DND-41 (cell line): ENCODE data around the gene C1orf167.
A peak's percentile ranks its signal among the peaks of the same experiment; 100 is the strongest.

Experiments
- ATAC-seq: fragments of 200-7000 bp; cut with Tn5 transposase; 3 replicates; pipeline ENCODE4 v1.9.1; 2021; ENCODE audit warnings: low read depth; ENCODE audit not compliant: insufficient read depth
- DNase-seq: peaks from one replicate; pipeline ENCODE4 v3.0.0-alpha.2; 2020
- H2AFZ ChIP-seq: 2 replicates; pipeline ENCODE4 v1.6.0; 2012; ENCODE audit warnings: low read depth, low read length
- H3K27ac ChIP-seq: 2 replicates; pipeline ENCODE4 v1.5.1; 2012; ENCODE audit warnings: low read length, inconsistent platforms
- H3K27me3 ChIP-seq: fragments of 200-600 bp; sonication (generic); 2 replicates; pipeline ENCODE4 v1.6.0; 2012; ENCODE audit warnings: low read length, mild to moderate bottlenecking, inconsistent platforms; ENCODE audit not compliant: insufficient read depth, poor library complexity
- H3K36me3 ChIP-seq: 2 replicates; pipeline ENCODE4 v1.5.1; 2012; ENCODE audit warnings: low read length, inconsistent platforms; ENCODE audit not compliant: insufficient read depth
- H3K4me1 ChIP-seq: 2 replicates; pipeline ENCODE4 v1.5.1; 2012; ENCODE audit warnings: mild to moderate bottlenecking, low read length; ENCODE audit not compliant: insufficient read depth
- H3K4me2 ChIP-seq: 2 replicates; pipeline ENCODE4 v1.6.0; 2012; ENCODE audit warnings: mild to moderate bottlenecking, moderate library complexity, low read length, inconsistent platforms; ENCODE audit not compliant: insufficient read depth
- H3K4me3 ChIP-seq, 2 experiments: fragments of 200-600 bp in 1 of 2; shearing (Covaris generic) in 1 of 2; 2 replicates each; pipeline ENCODE4 v1.5.1; 2012 to 2016; ENCODE audit warnings: inconsistent platforms in 2 of 2, low read length in 2 of 2, mild to moderate bottlenecking in 2 of 2, low read depth in 1 of 2, moderate library complexity in 1 of 2
- H3K79me2 ChIP-seq: 2 replicates; pipeline ENCODE4 v1.6.0; 2012; ENCODE audit warnings: low read length, inconsistent platforms; ENCODE audit not compliant: insufficient read depth
- H3K9ac ChIP-seq: 2 replicates; pipeline ENCODE4 v1.6.0; 2012; ENCODE audit warnings: low read depth, mild to moderate bottlenecking, inconsistent platforms, low read length, moderate library complexity
- H3K9me3 ChIP-seq: 2 replicates; pipeline ENCODE4 v1.5.1; 2012; ENCODE audit warnings: low read length, moderate library complexity, mild to moderate bottlenecking, inconsistent platforms; ENCODE audit not compliant: insufficient read depth, severe bottlenecking
- H4K20me1 ChIP-seq: 2 replicates; pipeline ENCODE4 v1.6.0; 2012; ENCODE audit warnings: low read length; ENCODE audit not compliant: insufficient read depth
- CTCF ChIP-seq: IDR thresholded peaks from 2 replicates; pipeline ENCODE4 v1.5.1; 2012; ENCODE audit warnings: borderline replicate concordance, low read length, moderate library complexity, mild to moderate bottlenecking; ENCODE audit not compliant: poor library complexity, severe bottlenecking; ENCODE audit errors: extremely low read depth
- EZH2 ChIP-seq: IDR thresholded peaks from 3 replicates; pipeline ENCODE4 v1.6.1; 2012; ENCODE audit warnings: borderline replicate concordance, low read depth, mild to moderate bottlenecking, moderate library complexity, low read length, inconsistent platforms; ENCODE audit not compliant: severe bottlenecking

C1orf167 gene

GRCh38 chr1:11749203-11749689 is 12.7 kb upstream of the C1orf167 start:
- no peak overlapping the region for H3K9ac ChIP-seq
- H3K9me3 ChIP-seq, result no peaks in the 10 kb centered on the region
- ATAC-seq (peak; percentile 83), DNase-seq (peak; percentile 60)
- no peak overlapping the region for H3K27ac ChIP-seq
- H3K79me2 ChIP-seq, result no peaks in the 10 kb centered on the region
- no peak overlapping the region for H3K4me3 ChIP-seq
- H2AFZ ChIP-seq, result no peak overlapping the region
- H3K4me1 ChIP-seq, result no peaks in the 10 kb centered on the region
- H3K27me3 ChIP-seq, result no peaks in the 10 kb centered on the region
- TF ChIP-seq CTCF (peak; percentile 69), EZH2 (no peak)
- no peak overlapping the region for H3K4me2 ChIP-seq
- peaks cover 3% of the 10 kb centered on the region; the same call in 1 of the 2 replicates for H4K20me1 ChIP-seq
- no peaks in the 10 kb centered on the region for H3K36me3 ChIP-seq

GRCh38 chr1:11749996-11750395 is 12.0 kb upstream of the C1orf167 start:
- no peak for DNase-seq
- Histone ChIP-seq H3K4me2 (no peak overlapping the region), H3K27ac (no peak overlapping the region), H3K9me3 (no peaks in the 10 kb centered on the region), H2AFZ (no peak overlapping the region), H3K27me3 (no peaks in the 10 kb centered on the region), H3K4me3 (no peak overlapping the region), H3K4me1 (no peaks in the 10 kb centered on the region), H3K9ac (no peak overlapping the region), H3K79me2 (no peaks in the 10 kb centered on the region), H4K20me1 (peaks cover 3% of the 10 kb centered on the region; the same call in 1 of the 2 replicates), H3K36me3 (no peaks in the 10 kb centered on the region)
- no peak for ATAC-seq
- TF ChIP-seq EZH2 (no peak), CTCF (no peak)

- no peak overlapping the region for H3K9ac ChIP-seq
Measured at GRCh38 chr1:11751087-11751486, 10.9 kb upstream of the C1orf167 start.

More at GRCh38 chr1:11751087-11751486, 10.9 kb upstream of the C1orf167 start:
- Histone ChIP-seq H3K79me2 (no peaks in the 10 kb centered on the region), H3K4me3 (no peak overlapping the region), H2AFZ (no peak overlapping the region), H3K36me3 (no peaks in the 10 kb centered on the region), H4K20me1 (no peaks in the 10 kb centered on the region; the same call in 1 of the 2 replicates), H3K4me1 (no peaks in the 10 kb centered on the region), H3K9me3 (no peaks in the 10 kb centered on the region), H3K27ac (no peak overlapping the region), H3K27me3 (peaks cover 4% of the 10 kb centered on the region), H3K4me2 (no peak overlapping the region)
- no peak for TF ChIP-seq CTCF
- TF ChIP-seq EZH2, result no peak
- DNase-seq (no peak), ATAC-seq (no peak)
